ENCODE measurements around the gene MAN1A1.

GRCh38 chr6:119240257-119241110 is 109.1 kb downstream of the MAN1A1 start:
- TF ChIP-seq CTCF (IDR thresholded peaks at IDR 0.05; ENCODE audit: poor library complexity, severe bottlenecking) (no peak), RAD21 (conservative IDR thresholded peaks at IDR 0.05) (no peak), EZH2 (IDR thresholded peaks at IDR 0.05; ENCODE audit: borderline replicate concordance, insufficient read depth, low read length, poor library complexity, severe bottlenecking) (no peak), MXI1 (conservative IDR thresholded peaks at IDR 0.05; ENCODE audit: poor library complexity, severe bottlenecking) (no peak), REST (IDR thresholded peaks at IDR 0.05; ENCODE audit: borderline replicate concordance) (peak; percentile 66), SMC3 (conservative IDR thresholded peaks at IDR 0.05; ENCODE audit: poor library complexity) (no peak), POLR2AphosphoS5 (IDR thresholded peaks at IDR 0.05) (no peak), EP300 (conservative IDR thresholded peaks at IDR 0.05; ENCODE audit: poor library complexity, severe bottlenecking) (no peak)

Data from neural cell (in vitro differentiated cells).